T-helper 22 cell (primary cell): ENCODE data around the gene PSTPIP1.

Source experiments
- DNase-seq: peaks from one replicate; pipeline ENCODE4 v3.0.0-alpha.2; 2020; ENCODE audit warnings: low read depth

The PSTPIP1 gene

GRCh38 chr15:77042955-77043920 is 48.3 kb downstream of the PSTPIP1 start:
- no peak for DNase-seq

- DNase-seq: no peak
Measured at GRCh38 chr15:77044228-77045042, 49.5 kb downstream of the PSTPIP1 start.

- DNase-seq: no peak
Measured at GRCh38 chr15:77045985-77046384, 51.1 kb downstream of the PSTPIP1 start.

- DNase-seq: no peak
Measured at GRCh38 chr15:77046704-77047412, 51.9 kb downstream of the PSTPIP1 start.

GRCh38 chr15:77048135-77048876 is 53.4 kb downstream of the PSTPIP1 start:
- DNase-seq: no peak

GRCh38 chr15:77052556-77052955 is 57.6 kb downstream of the PSTPIP1 start:
- DNase-seq: no peak

GRCh38 chr15:77053709-77054108 is 58.8 kb downstream of the PSTPIP1 start:
- DNase-seq: no peak

- DNase-seq: no peak
Measured at GRCh38 chr15:77057072-77057471, 62.1 kb downstream of the PSTPIP1 start.

- DNase-seq: no peak
Measured at GRCh38 chr15:77057685-77058084, 62.8 kb downstream of the PSTPIP1 start.

GRCh38 chr15:77058468-77058867 is 63.5 kb downstream of the PSTPIP1 start:
- DNase-seq: no peak

GRCh38 chr15:77059786-77060361 is 64.9 kb downstream of the PSTPIP1 start:
- no peak for DNase-seq

- DNase-seq: no peak
Measured at GRCh38 chr15:77060546-77060945, 65.6 kb downstream of the PSTPIP1 start.

- DNase-seq: no peak
Measured at GRCh38 chr15:77063249-77063648, 68.3 kb downstream of the PSTPIP1 start.

GRCh38 chr15:77064063-77064462 is 69.1 kb downstream of the PSTPIP1 start:
- DNase-seq: no peak

GRCh38 chr15:77064539-77065308 is 69.8 kb downstream of the PSTPIP1 start:
- no peak for DNase-seq

GRCh38 chr15:77066971-77067690 is 72.2 kb downstream of the PSTPIP1 start:
- no peak for DNase-seq

- no peak for DNase-seq
Measured at GRCh38 chr15:77067691-77068367, 72.9 kb downstream of the PSTPIP1 start.

GRCh38 chr15:77068633-77069032 is 73.7 kb downstream of the PSTPIP1 start:
- no peak for DNase-seq

GRCh38 chr15:77069521-77070121 is 74.7 kb downstream of the PSTPIP1 start:
- no peak for DNase-seq
